Activated CD4-positive, alpha-beta T cell treated with anti-CD3 and anti-CD28 coated beads, Interleukin-2, amount 10 ng/mL, durations not matched to agents 7 days and 5 days (primary cell): ENCODE data around the gene CCDC33. TPM values are rescaled to one million over a fixed set of nuclear protein-coding genes. Genes with fewer than 3 reads are reported as not detected.
A peak's percentile ranks its signal among the peaks of the same experiment; 100 is the strongest.

Experiments used
- CTCF ChIA-PET: fragments of 350-600 bp; sonication (Branson Sonifier 250); formaldehyde crosslinking; loops from one replicate; lab custom pipeline; 2021; ENCODE audit warnings: antibody characterized with exemption; lab: Charles Lee
- POLR2A ChIA-PET: fragments of 350-600 bp; sonication (Branson Sonifier 250); formaldehyde crosslinking; loops from one replicate; lab custom pipeline; 2021; ENCODE audit warnings: antibody characterized with exemption; lab: Charles Lee
- DNase-seq: peaks from one replicate; pipeline ENCODE4 v3.0.0-alpha.2; 2020
- H3K27ac Mint-ChIP-seq: one replicate; pipeline ENCODE4 v1.8.0; 2021; ENCODE audit warnings: mild to moderate bottlenecking, moderate library complexity, mixed read lengths
- H3K27me3 Mint-ChIP-seq: one replicate; pipeline ENCODE4 v1.8.0; 2021; ENCODE audit warnings: mixed read lengths
- H3K36me3 Mint-ChIP-seq: one replicate; pipeline ENCODE4 v1.8.0; 2021; ENCODE audit warnings: low read depth, mixed read lengths
- H3K4me1 Mint-ChIP-seq: one replicate; pipeline ENCODE4 v1.8.0; 2021; ENCODE audit warnings: mixed read lengths
- H3K4me3 Mint-ChIP-seq: one replicate; pipeline ENCODE4 v1.8.0; 2021; ENCODE audit warnings: mild to moderate bottlenecking, moderate library complexity, mixed read lengths
- H3K9me3 Mint-ChIP-seq: one replicate; pipeline ENCODE4 v1.8.0; 2021; ENCODE audit warnings: mixed read lengths
- total RNA-seq, 2 experiments: library from RNA; stranded (reverse); gene quantifications; one replicate each; pipeline ENCODE4 v1.2.3, GENCODE V29; 2021

The CCDC33 gene
- total RNA-seq, 2 experiments from 2014 or later, result not detected

DNA sequence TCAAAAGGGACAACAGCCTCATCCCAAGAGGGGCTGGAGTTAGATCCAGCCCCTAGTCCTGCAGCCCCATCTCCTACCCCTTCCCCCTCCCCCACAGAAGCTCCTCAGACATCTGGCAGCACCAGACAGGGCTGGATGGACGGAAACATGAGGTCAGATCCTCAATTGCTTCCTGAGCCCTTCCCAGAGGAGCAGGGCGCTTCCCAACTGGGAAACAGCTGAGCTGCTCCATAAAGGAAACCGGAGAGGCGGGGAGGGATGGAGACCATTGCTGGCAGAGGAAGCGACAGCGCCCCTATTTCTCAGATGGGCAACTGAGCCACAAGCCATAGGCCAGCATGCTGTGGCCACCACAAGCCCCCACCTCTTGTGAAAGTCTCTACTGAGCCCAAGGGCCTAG is 149.6 kb downstream of the CCDC33 start:
- ChIA-PET POLR2A (interaction anchor here (0.8 kb wide), 1 partner anchor 15 kb away, joined by 4 read pairs; no protein-coding TSS in a partner anchor), CTCF (interaction anchor here (0.5 to 5.6 kb wide), 10 partner anchors 9 to 402 kb away, joined by 3 to 120 read pairs (median 7); partner anchors contain the start of gene SEMA7A)
- Mint-ChIP-seq H3K9me3 (no peaks in the 10 kb centered on the region), H3K36me3 (no peaks in the 10 kb centered on the region), H3K27me3 (no peaks in the 10 kb centered on the region), H3K27ac (peak overlapping the region; percentile 93), H3K4me1 (peaks cover 51% of the 10 kb centered on the region), H3K4me3 (no peak overlapping the region)
- DNase-seq, result no peak

Other genes starting within 250 kb of the CCDC33 start
- gene STOML1, start 244.0 kb upstream of the CCDC33 start, total RNA-seq, result 10 to 100 TPM; 12.0 to 12.8 TPM
- gene PML, start 241.6 kb upstream of the CCDC33 start, total RNA-seq, result 100 to 1,000 TPM; 118 to 122 TPM
- gene GOLGA6A, start 153.8 kb upstream of the CCDC33 start, total RNA-seq, result not detected
- not detected for gene ISLR2, start 105.7 kb upstream of the CCDC33 start, total RNA-seq
- not detected for gene ISLR, start 62.6 kb upstream of the CCDC33 start, total RNA-seq
- not detected for gene STRA6, start 33.5 kb upstream of the CCDC33 start, total RNA-seq
- not detected for gene CYP11A1, start 131.3 kb downstream of the CCDC33 start, total RNA-seq
- 1 to 10 TPM; 2.7 to 3.5 TPM for gene SEMA7A, start 197.6 kb downstream of the CCDC33 start, total RNA-seq
- 10 to 100 TPM; 52.2 to 53.7 TPM for gene UBL7, start 224.8 kb downstream of the CCDC33 start, total RNA-seq